H1 (cell line): Measurements from ENCODE around the gene GPD1L. TPM values are rescaled to one million over a fixed set of nuclear protein-coding genes. Genes with fewer than 3 reads are reported as not detected.

Experiments
- CTCF ChIA-PET: fragments of 300-600 bp; sonication (Branson Sonifier 250); formaldehyde crosslinking; loops from one replicate; lab custom pipeline; 2021; ENCODE audit not compliant: partially characterized antibody; lab: Charles Lee
- POLR2A ChIA-PET: fragments of 300-600 bp; sonication (Branson Sonifier 250); formaldehyde crosslinking; loops from one replicate; lab custom pipeline; 2021; ENCODE audit warnings: inconsistent platforms; ENCODE audit not compliant: partially characterized antibody; lab: Charles Lee
- DNase-seq, 2 experiments: peaks; one replicate each; pipeline versions ENCODE4 v3.0.0 to v3.0.0-alpha.2; 2010 to 2022; ENCODE audit warnings: low spot score in 2 of 2, low read depth in 1 of 2, mixed read lengths in 1 of 2
- FAIRE-seq: peaks from 2 replicates; lab custom pipeline; 2011; peaks lifted over from hg19 to GRCh38; lab: Jason Lieb, UNC
- H2AFZ ChIP-seq: 2 replicates; pipeline ENCODE4 v1.8.1; 2012; ENCODE audit warnings: low read length, inconsistent platforms
- H2AK5ac ChIP-seq: 2 replicates; pipeline ENCODE4 v1.6.1; 2013; ENCODE audit warnings: low read depth, low read length
- H2BK120ac ChIP-seq: replicated peaks from 2 replicates; pipeline ENCODE3; 2013; ENCODE audit warnings: low read depth, low read length, inconsistent platforms
- H2BK12ac ChIP-seq: 2 replicates; pipeline ENCODE4 v1.6.1; 2013; ENCODE audit warnings: low read depth, low read length
- H2BK15ac ChIP-seq: 2 replicates; pipeline ENCODE4 v1.6.1; 2013; ENCODE audit warnings: low read length
- H2BK20ac ChIP-seq: 2 replicates; pipeline ENCODE4 v1.6.1; 2013; ENCODE audit warnings: low read length
- H2BK5ac ChIP-seq: 2 replicates; pipeline ENCODE4 v1.6.1; 2013; ENCODE audit warnings: low read depth, low read length
- H3K14ac ChIP-seq: 2 replicates; pipeline ENCODE4 v1.6.1; 2013; ENCODE audit warnings: inconsistent platforms; ENCODE audit not compliant: insufficient read length
- H3K18ac ChIP-seq: 2 replicates; pipeline ENCODE4 v1.6.1; 2013; ENCODE audit warnings: low read length; ENCODE audit errors: extremely low read depth
- H3K23ac ChIP-seq: 2 replicates; pipeline ENCODE4 v1.6.1; 2013; ENCODE audit warnings: inconsistent platforms; ENCODE audit not compliant: insufficient read length
- H3K23me2 ChIP-seq: 2 replicates; pipeline ENCODE4 v1.6.1; 2013; ENCODE audit warnings: low read depth, low read length
- H3K27ac ChIP-seq: 2 replicates; pipeline ENCODE4 v1.6.1; 2011; ENCODE audit warnings: low read depth, low read length, inconsistent platforms
- H3K27me3 ChIP-seq, 4 experiments: replicated peaks in 1 of 4; 1 replicate in 1 of 4; 2 replicates in 3 of 4; pipeline versions ENCODE4 v1.6.1 to v1.8.1; 2011 to 2013; ENCODE audit warnings: low read length in 3 of 4, mild to moderate bottlenecking in 3 of 4, inconsistent platforms in 2 of 4, mixed read lengths in 2 of 4, moderate library complexity in 1 of 4; ENCODE audit not compliant: control insufficient read depth in 3 of 4, insufficient read depth in 3 of 4; ENCODE audit errors: extremely low read depth in 1 of 4
- H3K36me3 ChIP-seq, 4 experiments: 2 replicates each; pipeline versions ENCODE4 v1.6.1 to v1.8.1; 2011 to 2013; ENCODE audit warnings: mild to moderate bottlenecking in 4 of 4, low read length in 3 of 4, moderate library complexity in 2 of 4, control low read depth in 1 of 4, inconsistent platforms in 1 of 4; ENCODE audit not compliant: insufficient read depth in 4 of 4, control insufficient read depth in 2 of 4
- H3K4ac ChIP-seq: replicated peaks from 2 replicates; pipeline ENCODE3; 2013; ENCODE audit warnings: low read length, low read depth, mixed read lengths, inconsistent platforms; ENCODE audit not compliant: insufficient read length
- H3K4me1 ChIP-seq, 4 experiments: replicated peaks in 1 of 4; 1 replicate in 1 of 4; 2 replicates in 3 of 4; pipeline versions ENCODE4 v1.6.1 to v1.8.1; 2011 to 2013; ENCODE audit warnings: low read length in 3 of 4, inconsistent platforms in 2 of 4, mixed read lengths in 1 of 4; ENCODE audit not compliant: insufficient read depth in 4 of 4, control insufficient read depth in 3 of 4
- H3K4me2 ChIP-seq, 2 experiments: 2 replicates each; pipeline versions ENCODE4 v1.6.1 to v1.8.1; 2011 to 2013; ENCODE audit warnings: low read depth in 2 of 2, low read length in 2 of 2, control low read depth in 1 of 2, inconsistent platforms in 1 of 2, mild to moderate bottlenecking in 1 of 2; ENCODE audit not compliant: insufficient read depth in 1 of 2
- H3K4me3 ChIP-seq, 4 experiments: fragments of 200-600, 300-600 bp in 1 of 4; sonication (generic), shearing (Covaris generic), sonication (Bioruptor Twin) in 1 of 4; 2 replicates each; pipeline versions ENCODE4 v1.5.1 to v1.8.1; 2011 to 2016; ENCODE audit warnings: low read length in 4 of 4, low read depth in 3 of 4, control low read depth in 2 of 4, inconsistent platforms in 2 of 4, mild to moderate bottlenecking in 2 of 4, mixed read lengths in 1 of 4, moderate library complexity in 1 of 4; ENCODE audit not compliant: insufficient read depth in 2 of 4; ENCODE audit errors: extremely low read depth in 1 of 4
- H3K56ac ChIP-seq: replicated peaks from 2 replicates; pipeline ENCODE3; 2013; ENCODE audit warnings: low read depth, mild to moderate bottlenecking, mixed read lengths, low read length, inconsistent platforms; ENCODE audit not compliant: insufficient read length
- H3K79me1 ChIP-seq: 2 replicates; pipeline ENCODE4 v1.6.1; 2013; ENCODE audit warnings: low read depth, low read length, control low read depth
- H3K79me2 ChIP-seq, 2 experiments: 2 replicates each; pipeline versions ENCODE4 v1.6.1 to v1.8.1; 2012 to 2013; ENCODE audit warnings: low read length in 2 of 2, mild to moderate bottlenecking in 2 of 2, inconsistent platforms in 1 of 2; ENCODE audit not compliant: insufficient read depth in 2 of 2, control insufficient read depth in 1 of 2
- H3K9ac ChIP-seq, 4 experiments: replicated peaks in 1 of 4; 1 replicate in 1 of 4; 2 replicates in 3 of 4; pipeline versions ENCODE4 v1.6.1 to v1.8.1; 2011 to 2013; ENCODE audit warnings: low read depth in 3 of 4, low read length in 3 of 4, control low read depth in 2 of 4, mild to moderate bottlenecking in 2 of 4, moderate library complexity in 2 of 4, inconsistent platforms in 1 of 4; ENCODE audit errors: extremely low read depth in 1 of 4
- H3K9me3 ChIP-seq, 2 experiments: 2 replicates each; pipeline versions ENCODE4 v1.6.1 to v1.8.1; 2012 to 2013; ENCODE audit warnings: mild to moderate bottlenecking in 2 of 2, moderate library complexity in 2 of 2, control low read depth in 1 of 2, inconsistent platforms in 1 of 2, low read depth in 1 of 2, low read length in 1 of 2, mixed read lengths in 1 of 2; ENCODE audit not compliant: insufficient read depth in 2 of 2
- H4K20me1 ChIP-seq, 2 experiments: replicated peaks in 1 of 2; 2 replicates each; pipeline versions ENCODE3 to v1.8.1; 2011 to 2013; ENCODE audit warnings: inconsistent platforms in 2 of 2, low read length in 2 of 2, mild to moderate bottlenecking in 1 of 2; ENCODE audit not compliant: insufficient read depth in 2 of 2, control insufficient read depth in 1 of 2
- H4K5ac ChIP-seq: 2 replicates; pipeline ENCODE4 v1.6.1; 2013; ENCODE audit warnings: low read length, low read depth, mixed read lengths, inconsistent platforms; ENCODE audit not compliant: insufficient read length
- H4K8ac ChIP-seq: 2 replicates; pipeline ENCODE4 v1.8.0; 2013; ENCODE audit warnings: mild to moderate bottlenecking, moderate library complexity, low read length, inconsistent platforms; ENCODE audit not compliant: insufficient read depth; ENCODE audit errors: extremely low read depth
- H4K91ac ChIP-seq: replicated peaks from 2 replicates; pipeline ENCODE3; 2013; ENCODE audit warnings: low read length, mixed read lengths, inconsistent platforms; ENCODE audit not compliant: insufficient read length
- ASH2L ChIP-seq: fragments of 200-600, 300-600 bp; sonication (generic); IDR thresholded peaks from one replicate; pipeline ENCODE4 v1.7.1; 2017; ENCODE audit warnings: low read length
- CBX5 ChIP-seq: fragments of 300-800, 300-1000 bp; sonication (generic); IDR thresholded peaks from 2 replicates; pipeline ENCODE4 v1.7.1; 2016; ENCODE audit warnings: antibody characterized with exemption, low read length, low read depth
- CREB1 ChIP-seq: IDR thresholded peaks from 2 replicates; pipeline ENCODE4 v1.6.1; 2012; ENCODE audit warnings: inconsistent platforms
- EP300 ChIP-seq, 2 experiments: IDR thresholded peaks; 1 replicate in 1 of 2; 2 replicates in 1 of 2; pipeline ENCODE4 v1.6.1; 2011 to 2012; ENCODE audit warnings: low read depth in 2 of 2, low read length in 2 of 2, mild to moderate bottlenecking in 2 of 2, borderline replicate concordance in 1 of 2, inconsistent platforms in 1 of 2, moderate library complexity in 1 of 2
- POU5F1 ChIP-seq: IDR thresholded peaks from 2 replicates; pipeline ENCODE4 v1.6.1; 2011; ENCODE audit warnings: low read depth, mild to moderate bottlenecking, low read length, moderate library complexity
- RFX5 ChIP-seq: IDR thresholded peaks from 2 replicates; pipeline ENCODE4 v1.6.1; 2011; ENCODE audit warnings: low read depth, low read length, improper control_type of control experiment, borderline replicate concordance
- SIRT6 ChIP-seq: IDR thresholded peaks from one replicate; pipeline ENCODE4 v1.7.1; 2012; ENCODE audit warnings: low read length, inconsistent platforms
- WGBS, 2 experiments: shearing (Covaris generic) in 1 of 2; methylation state at CpG; one replicate each; pipeline versions ENCODE4 v1.1.6 to v1.1.7; 2013 to 2015; ENCODE audit warnings: low lambda C conversion rate in 2 of 2, mixed read lengths in 2 of 2, inconsistent platforms in 1 of 2, low coverage in 1 of 2, missing lambda C conversion rate in 1 of 2; ENCODE audit not compliant: insufficient replicate concordance in 2 of 2, insufficient coverage in 1 of 2, insufficient read length in 1 of 2; ENCODE audit errors: extremely low coverage in 1 of 2, missing lambda C conversion rate in 1 of 2; 5-methylcytosine and 5-hydroxymethylcytosine counted together
- polyA plus RNA-seq, 7 experiments: library from polyadenylated mRNA; depleted of rRNA in 3 of 7; stranded (reverse) in 5 of 7; unstranded in 2 of 7; fragments of >200 nt in 5 of 7; fragments of 200-250 nt in 2 of 7; gene quantifications; 1 replicate in 5 of 7; 2 replicates in 1 of 7; 4 replicates in 1 of 7; pipeline versions ENCODE4 v1.2.1 to v1.2.3, GENCODE V29; 2011 to 2013; ENCODE audit warnings: missing spikeins in 2 of 7, mixed read lengths in 2 of 7
- total RNA-seq: library from RNA; stranded (reverse); fragmentation: NEBNext Ultra II Directional; extraction: Animal tissue kit (Norgen Biotek cat#: 25700); gene quantifications from 2 replicates; pipeline ENCODE4 v1.2.1, GENCODE V29; 2021
- TF ChIP-seq, protein P1 (sequence below), 3 experiments: IDR thresholded peaks; 1 replicate in 2 of 3; 2 replicates in 1 of 3; pipeline versions ENCODE4 v1.5.1 to v1.6.1; 2011; ENCODE audit warnings: low read length in 3 of 3, mild to moderate bottlenecking in 3 of 3, inconsistent platforms in 2 of 3, low read depth in 1 of 3, moderate library complexity in 1 of 3; ENCODE audit not compliant: insufficient read depth in 1 of 3; ENCODE audit errors: control extremely low read depth in 1 of 3
- TF ChIP-seq, protein P2 (sequence below): IDR thresholded peaks from 2 replicates; pipeline ENCODE4 v1.6.1; 2012; ENCODE audit warnings: low read length, inconsistent platforms
- TF ChIP-seq, protein P3 (sequence below): IDR thresholded peaks from 2 replicates; pipeline ENCODE4 v1.6.1; 2012; ENCODE audit warnings: inconsistent platforms

GPD1L gene
- total and polyA plus RNA-seq, 2 of the 8 experiments (the other 6 are each of a cell fraction or from before 2014, with no cell fraction given), result 2.4 to 8.4 TPM

DNA sequence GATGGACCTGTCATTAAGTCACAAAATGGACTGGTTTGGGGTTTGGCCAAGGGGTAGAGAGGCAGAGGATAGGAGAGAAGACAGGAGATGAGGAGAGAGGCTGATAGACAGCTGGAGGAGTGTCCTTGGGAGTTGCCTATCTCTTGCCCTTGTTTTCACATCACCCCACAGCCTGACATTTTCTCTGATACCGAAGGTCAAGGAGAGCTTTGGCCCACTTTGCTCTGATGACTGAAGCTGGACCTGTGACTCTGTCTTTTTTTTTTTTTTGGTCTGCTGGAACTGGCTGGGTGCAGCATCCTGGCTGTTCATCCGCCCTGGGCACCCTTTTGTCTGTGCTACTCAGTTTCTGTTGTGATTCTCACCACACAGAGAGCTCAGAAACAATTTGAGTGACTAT, 5.1 kb downstream of the GPD1L start:
- no peak overlapping the region for H3K27ac ChIP-seq
- H3K27me3 ChIP-seq, result peaks cover 0 to 13% (median 11%) of the 10 kb centered on the region in 4 experiments; a peak in 6 of 7 replicates
- no peak overlapping the region for H3K4ac ChIP-seq
- no peak overlapping the region for H2BK120ac ChIP-seq
- no peak overlapping the region for H3K9ac ChIP-seq
- CTCF ChIA-PET, result interaction anchor here (1.1 kb wide), 1 partner anchor 12 kb away, joined by 4 read pairs; no protein-coding TSS in a partner anchor
- no peaks in the 10 kb centered on the region for H4K20me1 ChIP-seq
- H3K4me2 ChIP-seq, result no peak overlapping the region
- no peak overlapping the region for H2BK20ac ChIP-seq
- no peaks in the 10 kb centered on the region for H3K36me3 ChIP-seq
- no peak for FAIRE-seq
- H3K56ac ChIP-seq, result no peak overlapping the region
- no peak overlapping the region for H2BK5ac ChIP-seq
- POLR2A ChIA-PET, result no interaction called here
- H4K8ac ChIP-seq, result no peak overlapping the region
- H3K79me2 ChIP-seq, result no peaks in the 10 kb centered on the region
- no peak overlapping the region for H3K18ac ChIP-seq
- H2BK15ac ChIP-seq, result no peak overlapping the region
- no peak overlapping the region for H3K14ac ChIP-seq
- peaks cover 5% of the 10 kb centered on the region for H3K23me2 ChIP-seq
- H4K91ac ChIP-seq, result no peak overlapping the region
- no peak overlapping the region for H3K4me3 ChIP-seq
- peaks cover 0 to 2% (median 0%) of the 10 kb centered on the region in 4 experiments; a peak in 3 of 7 replicates for H3K4me1 ChIP-seq
- WGBS, 2 experiments, result 94% methylated on average over 2 of the region's 2 CpGs; no CpG with 5 or more reads in 1 of the 2 experiments
- H3K23ac ChIP-seq, result no peak overlapping the region
- H2AK5ac ChIP-seq, result no peak overlapping the region
- H3K9me3 ChIP-seq, result no peaks in the 10 kb centered on the region
- H3K79me1 ChIP-seq, result no peaks in the 10 kb centered on the region
- H2AFZ ChIP-seq, result no peak overlapping the region
- DNase-seq, result no peak
- no peak overlapping the region for H4K5ac ChIP-seq
- H2BK12ac ChIP-seq, result no peak overlapping the region
- TF ChIP-seq, protein P1, sequence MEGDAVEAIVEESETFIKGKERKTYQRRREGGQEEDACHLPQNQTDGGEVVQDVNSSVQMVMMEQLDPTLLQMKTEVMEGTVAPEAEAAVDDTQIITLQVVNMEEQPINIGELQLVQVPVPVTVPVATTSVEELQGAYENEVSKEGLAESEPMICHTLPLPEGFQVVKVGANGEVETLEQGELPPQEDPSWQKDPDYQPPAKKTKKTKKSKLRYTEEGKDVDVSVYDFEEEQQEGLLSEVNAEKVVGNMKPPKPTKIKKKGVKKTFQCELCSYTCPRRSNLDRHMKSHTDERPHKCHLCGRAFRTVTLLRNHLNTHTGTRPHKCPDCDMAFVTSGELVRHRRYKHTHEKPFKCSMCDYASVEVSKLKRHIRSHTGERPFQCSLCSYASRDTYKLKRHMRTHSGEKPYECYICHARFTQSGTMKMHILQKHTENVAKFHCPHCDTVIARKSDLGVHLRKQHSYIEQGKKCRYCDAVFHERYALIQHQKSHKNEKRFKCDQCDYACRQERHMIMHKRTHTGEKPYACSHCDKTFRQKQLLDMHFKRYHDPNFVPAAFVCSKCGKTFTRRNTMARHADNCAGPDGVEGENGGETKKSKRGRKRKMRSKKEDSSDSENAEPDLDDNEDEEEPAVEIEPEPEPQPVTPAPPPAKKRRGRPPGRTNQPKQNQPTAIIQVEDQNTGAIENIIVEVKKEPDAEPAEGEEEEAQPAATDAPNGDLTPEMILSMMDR (IDR thresholded peaks at IDR 0.05; ENCODE audit: control extremely low read depth in 1 of 3, insufficient read depth in 1 of 3, low read depth in 1 of 3, low read length in 3 of 3), result no peak
- TF ChIP-seq, protein P2, sequence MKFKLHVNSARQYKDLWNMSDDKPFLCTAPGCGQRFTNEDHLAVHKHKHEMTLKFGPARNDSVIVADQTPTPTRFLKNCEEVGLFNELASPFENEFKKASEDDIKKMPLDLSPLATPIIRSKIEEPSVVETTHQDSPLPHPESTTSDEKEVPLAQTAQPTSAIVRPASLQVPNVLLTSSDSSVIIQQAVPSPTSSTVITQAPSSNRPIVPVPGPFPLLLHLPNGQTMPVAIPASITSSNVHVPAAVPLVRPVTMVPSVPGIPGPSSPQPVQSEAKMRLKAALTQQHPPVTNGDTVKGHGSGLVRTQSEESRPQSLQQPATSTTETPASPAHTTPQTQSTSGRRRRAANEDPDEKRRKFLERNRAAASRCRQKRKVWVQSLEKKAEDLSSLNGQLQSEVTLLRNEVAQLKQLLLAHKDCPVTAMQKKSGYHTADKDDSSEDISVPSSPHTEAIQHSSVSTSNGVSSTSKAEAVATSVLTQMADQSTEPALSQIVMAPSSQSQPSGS, result no peak
- no peak for TF ChIP-seq RFX5
- TF ChIP-seq, protein P3, sequence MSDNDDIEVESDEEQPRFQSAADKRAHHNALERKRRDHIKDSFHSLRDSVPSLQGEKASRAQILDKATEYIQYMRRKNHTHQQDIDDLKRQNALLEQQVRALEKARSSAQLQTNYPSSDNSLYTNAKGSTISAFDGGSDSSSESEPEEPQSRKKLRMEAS, result no peak
- no peak for TF ChIP-seq POU5F1
- TF ChIP-seq ASH2L, result no peak
- TF ChIP-seq CREB1, result no peak
- TF ChIP-seq CBX5, result no peak
- TF ChIP-seq EP300 (IDR thresholded peaks at IDR 0.05; ENCODE audit: borderline replicate concordance in 1 of 2, low read depth in 2 of 2, low read length in 2 of 2), result no peak
- no peak for TF ChIP-seq SIRT6
